Naive B cell (primary cell): ENCODE results near the gene AP2A1. TPM values are rescaled to one million over a fixed set of nuclear protein-coding genes. Genes with fewer than 3 reads are reported as not detected.

Source experiments
- ATAC-seq, 2 donors: fragments of 150-1000 bp; cut with Tn5 transposase; 2 replicates each; pipeline ENCODE4 v1.10.0; 2021; ENCODE audit warnings: low read depth in 2 of 2, mild to moderate bottlenecking in 2 of 2, moderate library complexity in 2 of 2
- DNase-seq: peaks from one replicate; pipeline ENCODE4 v3.0.0; 2022
- H3K27ac Mint-ChIP-seq, 6 donors: one replicate each; pipeline ENCODE4 v1.8.0; 2020 to 2022; ENCODE audit warnings: mild to moderate bottlenecking in 6 of 6, mixed read lengths in 6 of 6, moderate library complexity in 5 of 6, inconsistent platforms in 2 of 6
- H3K27me3 Mint-ChIP-seq, 3 donors: one replicate each; pipeline ENCODE4 v1.8.0; 2021 to 2022; ENCODE audit warnings: mixed read lengths in 3 of 3, mild to moderate bottlenecking in 1 of 3
- H3K36me3 Mint-ChIP-seq, 2 donors: one replicate each; pipeline ENCODE4 v1.8.0; 2020 to 2022; ENCODE audit warnings: mixed read lengths in 2 of 2, inconsistent platforms in 1 of 2, mild to moderate bottlenecking in 1 of 2
- H3K4me1 Mint-ChIP-seq, 3 donors: one replicate each; pipeline ENCODE4 v1.8.0; 2020 to 2022; ENCODE audit warnings: mixed read lengths in 3 of 3, inconsistent platforms in 1 of 3, mild to moderate bottlenecking in 1 of 3, moderate library complexity in 1 of 3
- H3K4me3 Mint-ChIP-seq, 8 donors: one replicate each; pipeline ENCODE4 v1.8.0; 2020 to 2022; ENCODE audit warnings: mild to moderate bottlenecking in 8 of 8, mixed read lengths in 8 of 8, moderate library complexity in 8 of 8, inconsistent platforms in 2 of 8
- H3K9me3 Mint-ChIP-seq, 7 donors: one replicate each; pipeline ENCODE4 v1.8.0; 2020 to 2022; ENCODE audit warnings: mixed read lengths in 7 of 7, mild to moderate bottlenecking in 5 of 7, inconsistent platforms in 2 of 7, moderate library complexity in 1 of 7
- polyA plus RNA-seq, 6 donors: library from polyadenylated mRNA; unstranded; fragments of 300-500 nt; fragmentation: Illumina TruSeq; gene quantifications; one replicate each; pipeline ENCODE4 v1.2.3, GENCODE V29; 2021; ENCODE audit warnings: low read depth in 6 of 6

The AP2A1 gene
- polyA plus RNA-seq, 6 donors from 2014 or later: 3.9 to 8.0 (median 5.0) TPM

GRCh38 chr19:49770529-49770928, 3.7 kb downstream of the AP2A1 start:
- no peak for DNase-seq
- H3K27ac Mint-ChIP-seq: no peak overlapping the region

GRCh38 chr19:49771674-49772139, 4.9 kb downstream of the AP2A1 start:
- H3K4me1 Mint-ChIP-seq: peaks cover 52 to 57% (median 54%) of the 10 kb centered on the region in 3 donors
- no peak for DNase-seq

More at GRCh38 chr19:49770529-49770928, 3.7 kb downstream of the AP2A1 start:
- Mint-ChIP-seq H3K27me3 (no peaks in the 10 kb centered on the region), H3K36me3 (peaks cover 0 to 10% of the 10 kb centered on the region in 2 donors), H3K4me1 (peaks cover 54 to 55% (median 55%) of the 10 kb centered on the region in 3 donors), H3K9me3 (no peaks in the 10 kb centered on the region), H3K4me3 (peak overlapping the region in 1 of 8 donors; percentile 79)
- ATAC-seq: no peak

GRCh38 chr19:49772850-49773432, 6.1 kb downstream of the AP2A1 start:
- peaks cover 0 to 10% of the 10 kb centered on the region in 2 donors for H3K36me3 Mint-ChIP-seq

More at GRCh38 chr19:49771674-49772139, 4.9 kb downstream of the AP2A1 start:
- no peaks in the 10 kb centered on the region for H3K27me3 Mint-ChIP-seq
- no peaks in the 10 kb centered on the region for H3K9me3 Mint-ChIP-seq
- peak overlapping the region in 1 of 8 donors; percentile 40 for H3K4me3 Mint-ChIP-seq
- peak overlapping the region in 2 of 6 donors; percentile 39 to 69 for H3K27ac Mint-ChIP-seq
- H3K36me3 Mint-ChIP-seq: peaks cover 0 to 10% of the 10 kb centered on the region in 2 donors
- ATAC-seq: no peak

GRCh38 chr19:49773663-49774350, 7.0 kb downstream of the AP2A1 start:
- H3K36me3 Mint-ChIP-seq: peaks cover 0 to 10% of the 10 kb centered on the region in 2 donors
- no peaks in the 10 kb centered on the region for H3K9me3 Mint-ChIP-seq
- peak overlapping the region in 1 of 6 donors; percentile 63 for H3K27ac Mint-ChIP-seq
- H3K4me3 Mint-ChIP-seq: peak overlapping the region in 1 of 8 donors; percentile 16
- H3K27me3 Mint-ChIP-seq: no peaks in the 10 kb centered on the region
- peaks cover 37 to 44% (median 39%) of the 10 kb centered on the region in 3 donors for H3K4me1 Mint-ChIP-seq
- no peak for DNase-seq
- ATAC-seq: no peak

More at GRCh38 chr19:49772850-49773432, 6.1 kb downstream of the AP2A1 start:
- Mint-ChIP-seq H3K27me3 (no peaks in the 10 kb centered on the region), H3K4me1 (peaks cover 44 to 48% (median 47%) of the 10 kb centered on the region in 3 donors), H3K4me3 (peak overlapping the region in 1 of 8 donors; percentile 16), H3K9me3 (no peaks in the 10 kb centered on the region), H3K27ac (peak overlapping the region in 1 of 6 donors; percentile 65)
- DNase-seq (no peak), ATAC-seq (no peak)

- H3K4me3 Mint-ChIP-seq: no peak overlapping the region
- H3K36me3 Mint-ChIP-seq: peaks cover 0 to 10% of the 10 kb centered on the region in 2 donors
- peaks cover 36 to 41% (median 38%) of the 10 kb centered on the region in 3 donors for H3K4me1 Mint-ChIP-seq
- DNase-seq (no peak), ATAC-seq (no peak)
- H3K27ac Mint-ChIP-seq: peak overlapping the region in 1 of 6 donors; percentile 36
- no peaks in the 10 kb centered on the region for H3K9me3 Mint-ChIP-seq
- H3K27me3 Mint-ChIP-seq: no peaks in the 10 kb centered on the region
Measured at GRCh38 chr19:49774969-49775368, 8.2 kb downstream of the AP2A1 start.

GRCh38 chr19:49775742-49776370, 9.1 kb downstream of the AP2A1 start:
- Mint-ChIP-seq H3K4me3 (no peak overlapping the region), H3K4me1 (peaks cover 39 to 43% (median 40%) of the 10 kb centered on the region in 3 donors), H3K36me3 (peaks cover 0 to 10% of the 10 kb centered on the region in 2 donors), H3K27ac (no peak overlapping the region), H3K27me3 (no peaks in the 10 kb centered on the region), H3K9me3 (no peaks in the 10 kb centered on the region)
- no peak for DNase-seq
- no peak for ATAC-seq

GRCh38 chr19:49776371-49776764, 9.6 kb downstream of the AP2A1 start:
- Mint-ChIP-seq H3K27me3 (no peaks in the 10 kb centered on the region), H3K4me3 (no peak overlapping the region), H3K9me3 (no peaks in the 10 kb centered on the region), H3K36me3 (peaks cover 0 to 10% of the 10 kb centered on the region in 2 donors), H3K27ac (peak overlapping the region in 2 of 6 donors; percentile 47 to 72), H3K4me1 (peaks cover 44 to 48% (median 44%) of the 10 kb centered on the region in 3 donors)
- no peak for ATAC-seq
- no peak for DNase-seq

GRCh38 chr19:49779731-49780555, 13.1 kb downstream of the AP2A1 start:
- peak overlapping the region; percentile 33 to 91 (median 80) for H3K27ac Mint-ChIP-seq
- H3K4me1 Mint-ChIP-seq: peaks cover 30 to 38% (median 38%) of the 10 kb centered on the region in 3 donors
- ATAC-seq (peak; percentile 73 to 74), DNase-seq (peak; percentile 17)
- peaks cover 11 to 19% of the 10 kb centered on the region in 2 donors for H3K36me3 Mint-ChIP-seq
- H3K4me3 Mint-ChIP-seq: peak overlapping the region in 6 of 8 donors; percentile 19 to 82 (median 50)
- no peaks in the 10 kb centered on the region for H3K9me3 Mint-ChIP-seq
- H3K27me3 Mint-ChIP-seq: no peaks in the 10 kb centered on the region

GRCh38 chr19:49780861-49781260, 14.1 kb downstream of the AP2A1 start:
- Mint-ChIP-seq H3K9me3 (no peaks in the 10 kb centered on the region), H3K4me3 (peak overlapping the region in 4 of 8 donors; percentile 32 to 82 (median 69)), H3K4me1 (peaks cover 30 to 44% (median 43%) of the 10 kb centered on the region in 3 donors), H3K27me3 (no peaks in the 10 kb centered on the region), H3K36me3 (peaks cover 16 to 25% of the 10 kb centered on the region in 2 donors), H3K27ac (peak overlapping the region in 4 of 6 donors; percentile 74 to 91 (median 84))
- ATAC-seq (no peak), DNase-seq (no peak)

GRCh38 chr19:49781394-49781793, 14.6 kb downstream of the AP2A1 start:
- ATAC-seq (no peak), DNase-seq (no peak)
- peaks cover 31 to 41% (median 39%) of the 10 kb centered on the region in 3 donors for H3K4me1 Mint-ChIP-seq
- no peaks in the 10 kb centered on the region for H3K9me3 Mint-ChIP-seq
- peaks cover 16 to 25% of the 10 kb centered on the region in 2 donors for H3K36me3 Mint-ChIP-seq
- H3K27ac Mint-ChIP-seq: peak overlapping the region in 4 of 6 donors; percentile 49 to 91 (median 84)
- peak overlapping the region in 1 of 8 donors; percentile 46 for H3K4me3 Mint-ChIP-seq
- no peaks in the 10 kb centered on the region for H3K27me3 Mint-ChIP-seq

- no peak overlapping the region for H3K27ac Mint-ChIP-seq
Measured at GRCh38 chr19:49782515-49782914, 15.7 kb downstream of the AP2A1 start.

GRCh38 chr19:49786376-49786820, 19.6 kb downstream of the AP2A1 start:
- Mint-ChIP-seq H3K4me1 (peaks cover 13 to 34% (median 25%) of the 10 kb centered on the region in 3 donors), H3K4me3 (no peak overlapping the region), H3K9me3 (no peaks in the 10 kb centered on the region), H3K36me3 (peaks cover 24 to 25% of the 10 kb centered on the region in 2 donors), H3K27ac (peak overlapping the region in 3 of 6 donors; percentile 39 to 49 (median 48)), H3K27me3 (no peaks in the 10 kb centered on the region)
- no peak for ATAC-seq
- no peak for DNase-seq

More at GRCh38 chr19:49782515-49782914, 15.7 kb downstream of the AP2A1 start:
- Mint-ChIP-seq H3K4me1 (peaks cover 32 to 42% (median 37%) of the 10 kb centered on the region in 3 donors), H3K9me3 (no peaks in the 10 kb centered on the region), H3K27me3 (no peaks in the 10 kb centered on the region), H3K4me3 (no peak overlapping the region), H3K36me3 (peaks cover 16 to 25% of the 10 kb centered on the region in 2 donors)
- DNase-seq (no peak), ATAC-seq (no peak)
